CD4-positive, alpha-beta T cell (primary cell): ENCODE measurements around the gene TMEM181. TPM values are rescaled to one million over a fixed set of nuclear protein-coding genes. Genes with fewer than 3 reads are reported as not detected.

ENCODE experiments used
- ATAC-seq: fragments of 200-7000 bp; cut with Tn5 transposase; one replicate; pipeline ENCODE4 v1.10.0; 2022; ENCODE audit warnings: mild to moderate bottlenecking; ENCODE audit not compliant: poor library complexity
- CTCF ChIA-PET: fragments of 350-600 bp; sonication (Branson Sonifier 250); formaldehyde crosslinking; loops from one replicate; lab custom pipeline; 2021; ENCODE audit warnings: antibody characterized with exemption, inconsistent platforms; lab: Charles Lee
- POLR2A ChIA-PET: fragments of 350-600 bp; sonication (Branson Sonifier 250); formaldehyde crosslinking; loops from one replicate; lab custom pipeline; 2021; ENCODE audit warnings: antibody characterized with exemption, inconsistent platforms; lab: Charles Lee
- DNase-seq, 14 experiments: peaks; one replicate each; pipeline ENCODE4 v3.0.0-alpha.2; 2013 to 2020; ENCODE audit warnings: mixed read lengths in 2 of 14
- H3K27ac ChIP-seq, 2 donors: one replicate each; pipeline versions ENCODE4 v1.5.1 to v1.7.0; 2013; ENCODE audit warnings: low read length in 2 of 2, low read depth in 1 of 2, mild to moderate bottlenecking in 1 of 2
- H3K27me3 ChIP-seq, 2 experiments: 1 replicate in 1 of 2; 2 replicates in 1 of 2; pipeline versions ENCODE4 v1.6.1 to v1.7.0; 2013; ENCODE audit warnings: low read length in 2 of 2, control low read depth in 1 of 2, mild to moderate bottlenecking in 1 of 2, moderate library complexity in 1 of 2; ENCODE audit not compliant: insufficient read depth in 2 of 2, control insufficient read depth in 1 of 2
- H3K36me3 ChIP-seq: one replicate; pipeline ENCODE4 v1.6.1; 2013; ENCODE audit warnings: low read length, control low read depth; ENCODE audit not compliant: insufficient read depth
- H3K4me1 ChIP-seq: one replicate; pipeline ENCODE4 v1.6.1; 2013; ENCODE audit warnings: low read length, control low read depth; ENCODE audit not compliant: insufficient read depth
- H3K4me3 ChIP-seq: one replicate; pipeline ENCODE4 v1.5.1; 2013; ENCODE audit warnings: mild to moderate bottlenecking, low read length, moderate library complexity
- H3K9me3 ChIP-seq, 2 experiments: 1 replicate in 1 of 2; 2 replicates in 1 of 2; pipeline versions ENCODE4 v1.6.1 to v1.7.0; 2013; ENCODE audit warnings: low read length in 2 of 2, mild to moderate bottlenecking in 2 of 2, control low read depth in 1 of 2, moderate library complexity in 1 of 2; ENCODE audit not compliant: control insufficient read depth in 1 of 2, insufficient read depth in 1 of 2
- H3K27ac Mint-ChIP-seq: one replicate; pipeline ENCODE4 v1.8.0; 2020; ENCODE audit warnings: mixed read lengths
- H3K27me3 Mint-ChIP-seq: one replicate; pipeline ENCODE4 v1.8.0; 2021; ENCODE audit warnings: mixed read lengths
- H3K36me3 Mint-ChIP-seq: one replicate; pipeline ENCODE4 v1.8.0; 2021; ENCODE audit warnings: low read depth, mixed read lengths
- H3K4me1 Mint-ChIP-seq: one replicate; pipeline ENCODE4 v1.8.0; 2021; ENCODE audit warnings: low read depth, mixed read lengths
- H3K4me3 Mint-ChIP-seq: one replicate; pipeline ENCODE4 v1.8.0; 2020; ENCODE audit warnings: mild to moderate bottlenecking, mixed read lengths
- H3K9me3 Mint-ChIP-seq: one replicate; pipeline ENCODE4 v1.8.0; 2020; ENCODE audit warnings: mixed read lengths
- CTCF ChIP-seq: fragments of 200-600 bp; IDR thresholded peaks from one replicate; pipeline ENCODE4 v1.8.0; 2022; ENCODE audit warnings: antibody characterized with exemption, mild to moderate bottlenecking
- intact Hi-C, 2 experiments: fragments of 100-400 bp; cut with DNase I in 1 of 2; cut with micrococcal nuclease in 1 of 2; formaldehyde crosslinking; loops; one replicate each; pipeline versions ENCODE4 v1.15.1 to v1.9.0; 2023 to 2025; cut with DNase I, micrococcal nuclease
- polyA plus RNA-seq, 2 donors: library from polyadenylated mRNA; unstranded; fragments of 120-200 nt; gene quantifications; one replicate each; pipeline ENCODE4 v1.2.1, GENCODE V29; 2013
- total RNA-seq, 174 experiments: library from RNA in 2 of 174; stranded (reverse) in 2 of 174; gene quantifications; one replicate each; pipeline ENCODE4 v1.2.3 and lab custom pipeline; 2021 to 2026

Gene TMEM181
- 10 to 100 TPM; 10.2 to 10.9 TPM for total RNA-seq
- 23.5 TPM for polyA plus RNA-seq (2013, experiment 1 of 2)
- 24.7 TPM for polyA plus RNA-seq (2013, experiment 2 of 2)
- 40.4 to 95.4 (median 56.7) reads per million in 172 experiments for total RNA-seq (lab: John Stamatoyannopoulos, UW)

- TF ChIP-seq CTCF, result no peak
- intact Hi-C loops, result loop anchor here (2.0 to 10.0 kb wide), 4 partner anchors 72 to 578 kb away; partner anchors contain the start of genes SYNJ2 (in 1 of the 2) and SYTL3 (in 1 of the 2)
- ChIA-PET POLR2A (interaction anchor here (0.9 to 2.6 kb wide), 4 partner anchors 8 to 327 kb away, joined by 3 to 18 read pairs (median 6); no protein-coding TSS in a partner anchor), CTCF (no interaction called here)
- H3K9me3 Mint-ChIP-seq, result no peaks in the 10 kb centered on the region
- no peaks in the 10 kb centered on the region for H3K27me3 Mint-ChIP-seq
- Histone ChIP-seq H3K36me3 (no peaks in the 10 kb centered on the region), H3K4me1 (peaks cover 52% of the 10 kb centered on the region), H3K9me3 (no peaks in the 10 kb centered on the region), H3K27ac (peak within 1 kb of the TSS; percentile 59 to 78), H3K27me3 (no peaks in the 10 kb centered on the region), H3K4me3 (peak within 1 kb of the TSS; percentile 79)
- peak; percentile 76 to 96 (median 86) for DNase-seq
- H3K36me3 Mint-ChIP-seq, result peaks cover 6% of the 10 kb centered on the region
- peak within 1 kb of the TSS; percentile 87 for H3K27ac Mint-ChIP-seq
- H3K4me3 Mint-ChIP-seq, result peak within 1 kb of the TSS; percentile 96
- ATAC-seq, result peak; percentile 91
- peaks cover 48% of the 10 kb centered on the region for H3K4me1 Mint-ChIP-seq
These were observed at the start of gene TMEM181 for GRCh38 chr6:158559895-158560835. Gene TMEM181 (plus strand): TSS chr6:158560091. CDS start chr6:158560225, 134 bp downstream.

- Histone ChIP-seq H3K4me1 (peaks cover 35% of the 10 kb centered on the region), H3K4me3 (no peak overlapping the region), H3K27me3 (peaks cover 0 to 2% of the 10 kb centered on the region in 2 experiments), H3K9me3 (no peaks in the 10 kb centered on the region), H3K27ac (no peak overlapping the region), H3K36me3 (no peaks in the 10 kb centered on the region)
- ChIA-PET CTCF (no interaction called here), POLR2A (no interaction called here)
- Mint-ChIP-seq H3K36me3 (peaks cover 3% of the 10 kb centered on the region), H3K9me3 (no peaks in the 10 kb centered on the region), H3K4me1 (peaks cover 33% of the 10 kb centered on the region), H3K27ac (no peak overlapping the region), H3K27me3 (peaks cover 4% of the 10 kb centered on the region), H3K4me3 (no peak overlapping the region)
- intact Hi-C loops, result no loop called here
- DNase-seq, result no peak
- no peak for TF ChIP-seq CTCF
- ATAC-seq, result no peak
These were observed 47.1 kb upstream of the TMEM181 start for GRCh38 chr6:158512809-158513208.

- POLR2A ChIA-PET, result no interaction called here
- Mint-ChIP-seq H3K27ac (no peak overlapping the region), H3K4me1 (peaks cover 43% of the 10 kb centered on the region), H3K9me3 (no peaks in the 10 kb centered on the region), H3K4me3 (no peak overlapping the region), H3K27me3 (peaks cover 16% of the 10 kb centered on the region), H3K36me3 (no peaks in the 10 kb centered on the region)
- Histone ChIP-seq H3K27me3 (peaks cover 0 to 2% of the 10 kb centered on the region in 2 experiments), H3K4me3 (no peak overlapping the region), H3K36me3 (no peaks in the 10 kb centered on the region), H3K27ac (peak overlapping the region in 1 of 2 donors; percentile 15), H3K9me3 (no peaks in the 10 kb centered on the region), H3K4me1 (peaks cover 42% of the 10 kb centered on the region)
- no peak for TF ChIP-seq CTCF
- DNase-seq, result peak in 2 of 14 experiments; percentile 10 to 34
- no peak for ATAC-seq
- CTCF ChIA-PET, result interaction anchor here (1.4 kb wide), 1 partner anchor 293 kb away, joined by 5 read pairs; no protein-coding TSS in a partner anchor
- intact Hi-C loops, result no loop called here
These were observed 45.7 kb upstream of the TMEM181 start for GRCh38 chr6:158514176-158514575.
